IMR-90 (cell line): Measurements from ENCODE around the gene KDM1B. TPM values are rescaled to one million over a fixed set of nuclear protein-coding genes. Genes with fewer than 3 reads are reported as not detected.

Experiments
- ATAC-seq: fragments of 200-7000 bp; cut with Tn5 transposase; 2 replicates; pipeline ENCODE4 v1.9.1; 2020; ENCODE audit warnings: low read depth, mild to moderate bottlenecking, moderate library complexity
- BruUV-seq: library from RNA; stranded (reverse); fragments of 400-500 nt; replicated peaks from 2 replicates; lab custom pipeline; 2021; lab: Mats Ljungman, UMichigan
- CTCF ChIA-PET: fragments of 300-600 bp; formaldehyde crosslinking; extraction: SDS; loops from one replicate; lab custom pipeline; 2021; ENCODE audit warnings: antibody characterized with exemption; lab: Yijun Ruan, JAX
- POLR2A ChIA-PET: fragments of 300-600 bp; sonication (Branson Sonifier 250); formaldehyde crosslinking; loops from one replicate; lab custom pipeline; 2022; ENCODE audit warnings: antibody characterized with exemption; ENCODE audit not compliant: unreplicated experiment; lab: Charles Lee
- DNase-seq: peaks from one replicate; pipeline ENCODE4 v3.0.0; 2013
- H2AFZ ChIP-seq: replicated peaks from 2 replicates; pipeline ENCODE3; 2013; ENCODE audit warnings: low read length, mild to moderate bottlenecking; ENCODE audit not compliant: poor library complexity
- H2AK5ac ChIP-seq: 2 replicates; pipeline ENCODE4 v1.6.1; 2013; ENCODE audit warnings: low read depth, low read length, inconsistent platforms
- H2AK9ac ChIP-seq: replicated peaks from 2 replicates; pipeline ENCODE3; 2013; ENCODE audit warnings: mild to moderate bottlenecking, low read depth, low read length, moderate library complexity; ENCODE audit not compliant: poor library complexity
- H2BK120ac ChIP-seq: 2 replicates; pipeline ENCODE4 v1.6.1; 2013; ENCODE audit warnings: low read depth, low read length, inconsistent platforms
- H2BK15ac ChIP-seq: 3 replicates; pipeline ENCODE4 v1.6.1; 2013; ENCODE audit warnings: low read depth, low read length, inconsistent platforms
- H2BK20ac ChIP-seq: 2 replicates; pipeline ENCODE4 v1.6.1; 2013; ENCODE audit warnings: low read depth, mild to moderate bottlenecking, inconsistent platforms, low read length, moderate library complexity
- H2BK5ac ChIP-seq: 2 replicates; pipeline ENCODE4 v1.6.1; 2013; ENCODE audit warnings: mild to moderate bottlenecking, low read depth, low read length, inconsistent platforms; ENCODE audit not compliant: poor library complexity, severe bottlenecking
- H3K14ac ChIP-seq: replicated peaks from 2 replicates; pipeline ENCODE4 v1.6.1; 2013; ENCODE audit warnings: low read depth, low read length, inconsistent platforms
- H3K18ac ChIP-seq: 2 replicates; pipeline ENCODE4 v1.6.1; 2013; ENCODE audit warnings: low read depth, low read length, control low read depth
- H3K23ac ChIP-seq: 2 replicates; pipeline ENCODE4 v1.6.1; 2013; ENCODE audit warnings: low read depth, low read length, inconsistent platforms
- H3K27ac ChIP-seq: 2 replicates; pipeline ENCODE4 v1.5.1; 2013; ENCODE audit warnings: mild to moderate bottlenecking, control low read depth, low read length; ENCODE audit not compliant: insufficient read depth
- H3K27me3 ChIP-seq: 2 replicates; pipeline ENCODE4 v1.6.1; 2013; ENCODE audit warnings: low read length; ENCODE audit not compliant: control insufficient read depth, insufficient read depth
- H3K36me3 ChIP-seq: 2 replicates; pipeline ENCODE4 v1.6.1; 2013; ENCODE audit warnings: low read length, mixed read lengths; ENCODE audit not compliant: control insufficient read depth, insufficient read depth
- H3K4ac ChIP-seq: 2 replicates; pipeline ENCODE4 v1.6.1; 2013; ENCODE audit warnings: low read depth, low read length, inconsistent platforms
- H3K4me1 ChIP-seq: 2 replicates; pipeline ENCODE4 v1.6.1; 2013; ENCODE audit warnings: low read length, mixed read lengths; ENCODE audit not compliant: control insufficient read depth, insufficient read depth
- H3K4me2 ChIP-seq: 2 replicates; pipeline ENCODE4 v1.6.1; 2013; ENCODE audit warnings: low read depth, mild to moderate bottlenecking, control low read depth, low read length, moderate library complexity
- H3K4me3 ChIP-seq: 2 replicates; pipeline ENCODE4 v1.5.1; 2013; ENCODE audit warnings: low read depth, mild to moderate bottlenecking, control low read depth, low read length, moderate library complexity; ENCODE audit not compliant: insufficient read depth
- H3K56ac ChIP-seq: 2 replicates; pipeline ENCODE4 v1.6.1; 2013; ENCODE audit warnings: low read length, inconsistent platforms; ENCODE audit not compliant: insufficient read depth; ENCODE audit errors: extremely low read depth
- H3K79me1 ChIP-seq, 2 experiments: 2 replicates each; pipeline ENCODE4 v1.6.1; 2013; ENCODE audit warnings: low read length in 2 of 2, inconsistent platforms in 1 of 2, low read depth in 1 of 2
- H3K9ac ChIP-seq: 2 replicates; pipeline ENCODE4 v1.6.1; 2013; ENCODE audit warnings: low read depth, low read length, control low read depth
- H3K9me1 ChIP-seq: 2 replicates; pipeline ENCODE4 v1.6.1; 2013; ENCODE audit warnings: low read length, inconsistent platforms; ENCODE audit not compliant: insufficient read depth
- H3K9me3 ChIP-seq: 2 replicates; pipeline ENCODE4 v1.6.1; 2013; ENCODE audit warnings: low read length; ENCODE audit not compliant: control insufficient read depth, insufficient read depth
- H4K20me1 ChIP-seq: 2 replicates; pipeline ENCODE4 v1.6.1; 2013; ENCODE audit warnings: low read length, inconsistent platforms; ENCODE audit not compliant: insufficient read depth
- H4K5ac ChIP-seq: 2 replicates; pipeline ENCODE4 v1.6.1; 2013; ENCODE audit warnings: mild to moderate bottlenecking, low read depth, low read length, control low read depth
- H4K8ac ChIP-seq, 2 experiments: 2 replicates each; pipeline ENCODE4 v1.6.1; 2013; ENCODE audit warnings: low read depth in 2 of 2, low read length in 2 of 2, control low read depth in 1 of 2, inconsistent platforms in 1 of 2
- H4K91ac ChIP-seq: 2 replicates; pipeline ENCODE4 v1.6.1; 2013; ENCODE audit warnings: low read depth, low read length, inconsistent platforms; ENCODE audit not compliant: insufficient read depth
- BHLHE40 ChIP-seq: fragments of 150-350 bp; IDR thresholded peaks from 2 replicates; pipeline ENCODE4 v1.6.1; 2016; ENCODE audit warnings: mild to moderate bottlenecking, low read depth, low read length
- CEBPB ChIP-seq: IDR thresholded peaks from 2 replicates; pipeline ENCODE4 v1.6.1; 2012; ENCODE audit warnings: low read depth, low read length, improper control_type of control experiment
- CTCF ChIP-seq: conservative IDR thresholded peaks from 2 replicates; pipeline ENCODE4 v1.5.1; 2012; ENCODE audit warnings: mild to moderate bottlenecking, low read depth, low read length, improper control_type of control experiment
- FOS ChIP-seq: fragments of 150-350 bp; IDR thresholded peaks from 2 replicates; pipeline ENCODE4 v1.6.1; 2016; ENCODE audit warnings: low read depth, low read length
- MAFK ChIP-seq: IDR thresholded peaks from 2 replicates; pipeline ENCODE4 v1.6.1; 2012; ENCODE audit warnings: low read depth, low read length, improper control_type of control experiment
- RFX5 ChIP-seq: IDR thresholded peaks from 2 replicates; pipeline ENCODE4 v1.8.0; 2012; ENCODE audit warnings: low read depth, mild to moderate bottlenecking, low read length, moderate library complexity
- USF2 ChIP-seq: fragments of 150-350 bp; IDR thresholded peaks from 2 replicates; pipeline ENCODE4 v1.6.1; 2017; ENCODE audit warnings: mild to moderate bottlenecking, antibody characterized with exemption, low read length, low read depth
- WGBS, 2 experiments: methylation state at CpG; one replicate each; pipeline versions ENCODE4 v1.1.5 to v1.1.7; 2013; ENCODE audit warnings: missing lambda C conversion rate in 2 of 2; ENCODE audit not compliant: insufficient read length in 1 of 2; ENCODE audit errors: extremely low coverage in 2 of 2; 5-methylcytosine and 5-hydroxymethylcytosine counted together
- dilution Hi-C: fragments of 300-500 bp; cut with HindIII; formaldehyde crosslinking; loops from one replicate; pipeline ENCODE4 v1.14.3; 2018; ENCODE audit warnings: low sequenced_read_pairs; ENCODE audit not compliant: unreplicated experiment
- in situ Hi-C: fragments of 300-500 bp; cut with MboI; formaldehyde crosslinking; loops from 3 replicates; pipeline ENCODE4 v1.14.3; 2019; ENCODE audit warnings: low sequenced_read_pairs, inconsistent platforms, mixed read lengths
- intact Hi-C: fragments of 100-400 bp; cut with micrococcal nuclease; formaldehyde crosslinking; loops from 2 replicates; pipeline ENCODE4 v1.10.0; 2022
- polyA plus RNA-seq, 3 experiments: library from polyadenylated mRNA; depleted of rRNA; stranded (reverse); fragments of >200 nt; gene quantifications; 2 replicates each; pipeline ENCODE4 v1.2.3, GENCODE V29; 2012; ENCODE audit warnings: low replicate concordance in 1 of 3
- total RNA-seq: library from RNA; depleted of rRNA; stranded (reverse); fragments of >200 nt; gene quantifications from 2 replicates; pipeline ENCODE4 v1.2.3, GENCODE V29; 2012

The KDM1B gene
- total and polyA plus RNA-seq, 2 of the 4 experiments (the other 2 are of a cell fraction) = 13.2 to 16.7 TPM

GRCh38 chr6:18216411-18216810 is 61.2 kb downstream of the KDM1B start:
- H3K9me3 ChIP-seq = no peaks in the 10 kb centered on the region
- no peak overlapping the region for H4K8ac ChIP-seq
- H3K79me1 ChIP-seq = 0 out of 4 replicates have a peak, but pooled peaks cover 0 to 4% of the 10 kb centered on the region in 2 experiments
- H3K4me3 ChIP-seq = no peak overlapping the region
- ATAC-seq (peak; percentile 71), DNase-seq (peak; percentile 80)
- no peak overlapping the region for H2BK20ac ChIP-seq
- H4K20me1 ChIP-seq = no peaks in the 10 kb centered on the region
- no peak overlapping the region for H3K14ac ChIP-seq
- H3K56ac ChIP-seq = no peak overlapping the region
- CTCF ChIA-PET = no interaction called here
- peaks cover 2% of the 10 kb centered on the region; the same call in 1 of the 2 replicates for H3K4me1 ChIP-seq
- H3K18ac ChIP-seq = no peak overlapping the region
- peaks cover 7% of the 10 kb centered on the region; the same call in 1 of the 2 replicates for H3K36me3 ChIP-seq
- H3K9me1 ChIP-seq = peaks cover 3% of the 10 kb centered on the region; the same call in 1 of the 2 replicates
- no peak overlapping the region for H3K4ac ChIP-seq
- H2AK9ac ChIP-seq = no peak overlapping the region
- POLR2A ChIA-PET = no interaction called here
- BruUV-seq = no TSS peak
- no peak overlapping the region for H4K91ac ChIP-seq
- 100% methylated on average over 1 of the region's 7 CpGs; no CpG with 5 or more reads in 1 of the 2 experiments for WGBS, 2 experiments
- intact Hi-C loops = no loop called here
- no peak overlapping the region for H4K5ac ChIP-seq
- H2BK120ac ChIP-seq = no peak overlapping the region
- H2BK5ac ChIP-seq = no peak overlapping the region
- H2AFZ ChIP-seq = no peak overlapping the region
- H2BK15ac ChIP-seq = no peak overlapping the region
- TF ChIP-seq RFX5 (no peak), MAFK (no peak), CTCF (no peak), BHLHE40 (no peak), CEBPB (peak; percentile 81), FOS (0 out of 2 replicates have a peak, but pooled peaks have one; percentile 13), USF2 (no peak)
- in situ Hi-C loops = no loop called here
- H3K4me2 ChIP-seq = no peak overlapping the region
- H3K27ac ChIP-seq = no peak overlapping the region
- H2AK5ac ChIP-seq = no peak overlapping the region
- H3K9ac ChIP-seq = no peak overlapping the region
- H3K27me3 ChIP-seq = no peaks in the 10 kb centered on the region
- dilution Hi-C loops = no loop called here
- H3K23ac ChIP-seq = no peak overlapping the region
